Fibroblast of mammary gland (primary cell): Measurements from ENCODE around the gene TLNRD1.
A peak's percentile ranks its signal among the peaks of the same experiment; 100 is the strongest.

ENCODE experiments used
- DNase-seq: peaks from one replicate; pipeline ENCODE4 v3.0.0-alpha.2; 2010; ENCODE audit warnings: low read depth
- H3K4me3 ChIP-seq: 2 replicates; pipeline ENCODE4 v1.5.1; 2011; ENCODE audit warnings: low read depth, mild to moderate bottlenecking, low read length, moderate library complexity; ENCODE audit not compliant: control insufficient read depth
- TF ChIP-seq, protein P1 (sequence below): conservative IDR thresholded peaks from 2 replicates; pipeline ENCODE4 v1.5.1; 2011; ENCODE audit warnings: low read depth, low read length, inconsistent platforms; ENCODE audit not compliant: control insufficient read depth, insufficient read depth

TLNRD1 gene

DNA sequence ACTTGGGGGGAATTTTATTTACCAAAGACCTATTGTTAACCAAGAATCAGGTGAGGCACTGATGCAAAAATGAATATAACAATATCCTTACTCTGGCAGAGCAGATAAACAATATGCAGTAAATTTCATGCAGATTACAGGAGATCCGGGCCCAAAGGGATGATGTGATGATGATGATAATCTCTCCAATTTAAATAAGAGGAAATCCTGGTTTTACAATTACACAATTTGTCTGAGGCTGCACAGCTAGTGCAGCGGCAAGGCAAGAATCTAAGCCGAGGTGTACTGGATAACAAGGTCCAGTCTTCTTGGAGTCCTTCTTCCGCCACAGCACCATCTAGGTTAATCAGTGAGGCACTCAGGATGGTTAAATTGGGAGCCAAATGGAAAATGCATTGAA lies 8.7 kb upstream of the TLNRD1 start:
- TF ChIP-seq, protein P1, sequence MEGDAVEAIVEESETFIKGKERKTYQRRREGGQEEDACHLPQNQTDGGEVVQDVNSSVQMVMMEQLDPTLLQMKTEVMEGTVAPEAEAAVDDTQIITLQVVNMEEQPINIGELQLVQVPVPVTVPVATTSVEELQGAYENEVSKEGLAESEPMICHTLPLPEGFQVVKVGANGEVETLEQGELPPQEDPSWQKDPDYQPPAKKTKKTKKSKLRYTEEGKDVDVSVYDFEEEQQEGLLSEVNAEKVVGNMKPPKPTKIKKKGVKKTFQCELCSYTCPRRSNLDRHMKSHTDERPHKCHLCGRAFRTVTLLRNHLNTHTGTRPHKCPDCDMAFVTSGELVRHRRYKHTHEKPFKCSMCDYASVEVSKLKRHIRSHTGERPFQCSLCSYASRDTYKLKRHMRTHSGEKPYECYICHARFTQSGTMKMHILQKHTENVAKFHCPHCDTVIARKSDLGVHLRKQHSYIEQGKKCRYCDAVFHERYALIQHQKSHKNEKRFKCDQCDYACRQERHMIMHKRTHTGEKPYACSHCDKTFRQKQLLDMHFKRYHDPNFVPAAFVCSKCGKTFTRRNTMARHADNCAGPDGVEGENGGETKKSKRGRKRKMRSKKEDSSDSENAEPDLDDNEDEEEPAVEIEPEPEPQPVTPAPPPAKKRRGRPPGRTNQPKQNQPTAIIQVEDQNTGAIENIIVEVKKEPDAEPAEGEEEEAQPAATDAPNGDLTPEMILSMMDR, result no peak
- DNase-seq, result no peak
- H3K4me3 ChIP-seq, result no peak overlapping the region

DNA sequence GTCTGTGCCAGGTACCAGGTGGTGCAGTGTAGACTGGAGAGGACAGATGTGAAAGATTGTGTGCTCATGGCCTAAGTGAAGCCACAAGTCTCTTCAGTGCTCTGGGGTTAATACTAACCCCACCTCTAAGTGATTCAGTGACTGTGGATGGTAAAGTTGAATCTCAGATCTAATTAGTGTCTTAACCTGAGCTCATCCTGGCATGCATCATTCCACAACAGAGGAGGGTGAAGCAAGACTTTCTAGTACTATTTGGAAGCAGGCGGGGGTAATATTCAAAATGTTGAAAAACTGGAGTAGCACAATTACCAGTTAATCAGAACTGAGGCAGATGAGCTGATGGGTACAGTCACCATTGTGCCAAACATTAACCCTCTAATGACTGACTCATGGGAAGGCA lies 8.3 kb upstream of the TLNRD1 start:
- H3K4me3 ChIP-seq, result no peak overlapping the region
- TF ChIP-seq, protein P1, result no peak
- peak; percentile 70 for DNase-seq

DNA sequence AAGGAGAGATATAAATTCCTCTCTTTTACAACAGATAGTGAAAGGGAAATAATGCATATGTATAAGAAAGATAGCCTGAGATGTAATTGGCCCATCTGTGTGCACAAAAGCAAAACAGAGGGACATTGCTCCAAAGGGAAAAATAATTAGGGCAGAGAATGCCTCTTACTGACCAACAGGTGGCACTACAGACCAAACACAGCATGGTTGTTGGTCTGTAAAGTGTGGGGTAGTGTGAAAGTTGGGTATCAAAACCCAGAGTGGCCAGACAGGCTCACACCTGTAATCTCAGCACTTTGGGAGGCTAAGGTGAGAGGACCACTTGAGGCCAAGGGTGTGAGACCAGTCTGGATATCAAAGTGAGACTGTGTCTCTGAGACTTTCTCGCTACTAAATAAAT lies 4.5 kb upstream of the TLNRD1 start:
- peak; percentile 53 for DNase-seq
- TF ChIP-seq, protein P1, result peak; percentile 67

DNA sequence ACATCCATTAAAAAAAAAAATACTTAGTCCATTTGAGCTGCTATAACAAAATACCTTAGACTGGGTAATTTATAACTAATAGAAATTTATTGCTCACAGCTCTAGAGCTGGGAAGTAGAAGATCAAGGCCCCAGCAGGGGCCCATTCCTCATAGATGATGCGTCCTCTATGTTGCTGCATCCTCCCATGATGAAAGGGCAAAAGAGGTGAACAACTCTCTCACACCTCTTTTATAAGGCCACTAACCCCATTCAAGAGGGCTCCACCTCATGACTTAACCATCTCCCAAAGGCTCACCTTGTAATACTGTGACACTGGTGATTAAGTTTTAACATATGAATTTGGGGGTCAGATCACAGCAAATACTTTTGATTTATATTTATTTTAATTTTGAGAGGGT lies 3.0 kb upstream of the TLNRD1 start:
- no peak overlapping the region for H3K4me3 ChIP-seq
- no peak for DNase-seq
- TF ChIP-seq, protein P1, result no peak

More for the DNA sequence above, 4.5 kb upstream of the TLNRD1 start:
- H3K4me3 ChIP-seq, result no peak overlapping the region

DNA sequence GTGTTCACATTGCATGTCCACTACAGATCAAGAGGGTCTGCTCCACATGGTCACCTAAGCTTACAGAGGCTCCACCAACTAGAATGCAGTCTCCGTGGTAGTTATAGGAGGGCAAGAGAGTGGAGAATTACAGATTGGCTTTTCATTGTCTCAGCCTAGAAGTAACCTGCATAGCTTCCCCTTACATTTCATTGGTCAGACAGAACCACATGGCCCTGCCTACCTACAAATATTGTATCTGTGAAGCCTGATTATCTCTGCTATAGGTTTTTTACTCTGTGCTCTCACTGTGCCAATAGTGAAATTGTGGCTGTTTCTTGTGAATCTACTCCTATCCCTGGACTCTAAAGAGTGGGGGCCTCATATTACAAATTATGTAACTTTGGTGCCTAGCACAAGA lies 2.5 kb upstream of the TLNRD1 start:
- TF ChIP-seq, protein P1, result no peak
- DNase-seq, result no peak
- H3K4me3 ChIP-seq, result no peak overlapping the region

DNA sequence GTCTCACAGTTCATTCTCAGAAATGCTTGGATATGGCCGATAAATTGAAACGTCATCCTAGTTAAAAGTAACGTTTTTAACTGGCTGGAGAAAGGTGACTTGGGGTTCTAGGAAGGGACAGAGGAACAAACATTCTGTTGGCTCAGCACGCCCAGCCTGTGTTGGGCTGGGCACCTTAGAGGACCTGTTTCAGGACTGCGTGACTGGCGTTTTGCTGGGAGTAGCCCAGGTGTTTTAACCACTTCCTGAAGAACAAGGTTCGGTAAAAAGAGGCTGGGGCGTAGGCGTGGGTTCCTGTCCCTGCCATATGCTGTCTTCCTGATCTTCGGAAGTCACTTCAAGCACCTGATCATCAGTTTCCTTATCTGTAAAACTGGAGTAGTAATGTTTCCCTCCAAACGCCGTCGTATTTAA lies 1.1 kb upstream of the TLNRD1 start:
- TF ChIP-seq, protein P1, result no peak

DNA sequence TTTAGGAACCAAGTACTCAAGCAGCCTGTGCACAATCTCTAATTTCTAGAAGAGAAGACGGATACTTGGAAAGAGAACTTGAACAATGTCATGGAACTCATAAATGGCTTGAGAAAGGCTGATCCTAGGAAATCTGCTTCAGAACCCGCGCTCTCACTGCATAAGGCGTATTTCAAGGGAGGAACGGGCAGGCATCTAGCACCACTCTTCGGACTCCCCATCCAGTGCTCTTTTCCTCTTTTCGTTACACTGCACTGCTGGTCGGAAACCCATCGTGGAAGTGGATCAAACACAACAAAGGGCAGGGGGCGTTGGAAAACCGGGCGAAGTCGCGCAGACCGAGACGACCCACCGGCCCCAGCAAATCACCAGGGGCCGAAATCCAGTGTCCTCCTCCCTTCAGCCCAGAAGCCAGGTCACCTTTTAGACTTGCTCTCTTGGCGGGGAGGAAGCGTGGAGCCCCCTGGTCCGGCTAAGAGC lies 539 bp upstream of the TLNRD1 start:
- DNase-seq, result no peak
- H3K4me3 ChIP-seq, result peak overlapping the region; percentile 89
- TF ChIP-seq, protein P1, result no peak

More for the DNA sequence above, 1.1 kb upstream of the TLNRD1 start:
- peak overlapping the region; percentile 89 for H3K4me3 ChIP-seq
- no peak for DNase-seq
